BLaER1 treated with 17β-estradiol and CSF1 and Interleukin-3, amounts not matched to agents 10 nM and 100 nM (cell line): ENCODE results near the gene MORC2.

Experiments
- H3K27ac ChIP-seq, 11 experiments: shearing (Covaris generic); formaldehyde crosslinking; 2 replicates each; pipeline ENCODE4 v1.8.1; 2022
- H3K27me3 ChIP-seq, 11 experiments: shearing (Covaris generic); formaldehyde crosslinking; 2 replicates each; pipeline ENCODE4 v1.8.1; 2022
- H3K36me3 ChIP-seq, 11 experiments: shearing (Covaris generic); formaldehyde crosslinking; 2 replicates each; pipeline ENCODE4 v1.8.1; 2022
- H3K4me1 ChIP-seq, 10 experiments: shearing (Covaris generic); formaldehyde crosslinking; 2 replicates each; pipeline ENCODE4 v1.8.1; 2022
- H3K4me2 ChIP-seq, 11 experiments: shearing (Covaris generic); formaldehyde crosslinking; 2 replicates each; pipeline ENCODE4 v1.8.1; 2022
- H3K4me3 ChIP-seq, 10 experiments: shearing (Covaris generic); formaldehyde crosslinking; 2 replicates each; pipeline ENCODE4 v1.8.1; 2022
- H3K9ac ChIP-seq, 11 experiments: shearing (Covaris generic); formaldehyde crosslinking; 2 replicates each; pipeline ENCODE4 v1.8.1; 2022
- H3K9me3 ChIP-seq, 11 experiments: shearing (Covaris generic); formaldehyde crosslinking; replicated peaks in 1 of 11; 2 replicates each; pipeline ENCODE4 v1.8.1; 2022
- H4K20me1 ChIP-seq, 11 experiments: shearing (Covaris generic); formaldehyde crosslinking; 2 replicates each; pipeline ENCODE4 v1.8.1; 2022
- Cebpa-rat ChIP-seq, 11 experiments: shearing (Covaris generic); IDR thresholded peaks; 2 replicates each; pipeline ENCODE4 v1.8.1; 2022

Gene MORC2

DNA sequence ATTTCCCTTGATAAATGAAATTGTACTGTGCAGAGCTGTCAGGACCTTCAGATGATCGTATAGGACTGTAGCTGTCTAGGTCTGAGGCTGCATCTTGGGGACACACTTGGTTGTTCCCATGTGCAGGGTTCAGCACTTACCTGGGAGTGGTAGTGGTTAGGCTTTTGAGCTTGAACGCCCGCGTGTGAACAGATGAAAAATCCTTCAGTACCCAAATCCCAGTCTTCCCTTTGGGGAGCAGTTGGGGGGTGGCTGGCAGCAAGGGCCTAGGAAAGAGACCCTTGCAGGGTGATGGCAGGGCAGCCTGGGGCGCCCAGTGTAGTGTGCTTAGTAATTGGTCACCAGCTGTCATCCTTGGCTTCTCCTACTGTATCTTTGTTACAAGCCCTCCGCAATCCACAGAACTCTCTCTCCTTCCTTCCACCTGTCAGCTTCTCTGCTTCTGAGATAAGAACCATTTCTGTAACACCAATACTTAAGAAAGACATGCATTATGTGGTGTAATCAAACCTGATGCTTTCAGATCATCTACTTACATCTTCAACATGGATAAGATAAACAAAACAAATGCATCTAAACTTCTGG lies 64.6 kb downstream of the MORC2 start:
- H4K20me1 ChIP-seq: no peaks in the 10 kb centered on the region
- peaks cover 0 to 13% (median 9%) of the 10 kb centered on the region in 10 experiments; a peak in 16 of 20 replicates for H3K4me1 ChIP-seq
- H3K27me3 ChIP-seq: no peaks in the 10 kb centered on the region
- H3K9ac ChIP-seq: no peak overlapping the region
- no peak overlapping the region for H3K4me3 ChIP-seq
- peaks cover 12 to 26% (median 17%) of the 10 kb centered on the region in 11 experiments for H3K9me3 ChIP-seq
- H3K4me2 ChIP-seq: no peak overlapping the region
- TF ChIP-seq Cebpa-rat (IDR thresholded peaks at IDR 0.05): no peak
- peaks cover 2 to 26% (median 9%) of the 10 kb centered on the region in 11 experiments; a peak in 17 of 22 replicates for H3K36me3 ChIP-seq
- H3K27ac ChIP-seq: no peak overlapping the region

DNA sequence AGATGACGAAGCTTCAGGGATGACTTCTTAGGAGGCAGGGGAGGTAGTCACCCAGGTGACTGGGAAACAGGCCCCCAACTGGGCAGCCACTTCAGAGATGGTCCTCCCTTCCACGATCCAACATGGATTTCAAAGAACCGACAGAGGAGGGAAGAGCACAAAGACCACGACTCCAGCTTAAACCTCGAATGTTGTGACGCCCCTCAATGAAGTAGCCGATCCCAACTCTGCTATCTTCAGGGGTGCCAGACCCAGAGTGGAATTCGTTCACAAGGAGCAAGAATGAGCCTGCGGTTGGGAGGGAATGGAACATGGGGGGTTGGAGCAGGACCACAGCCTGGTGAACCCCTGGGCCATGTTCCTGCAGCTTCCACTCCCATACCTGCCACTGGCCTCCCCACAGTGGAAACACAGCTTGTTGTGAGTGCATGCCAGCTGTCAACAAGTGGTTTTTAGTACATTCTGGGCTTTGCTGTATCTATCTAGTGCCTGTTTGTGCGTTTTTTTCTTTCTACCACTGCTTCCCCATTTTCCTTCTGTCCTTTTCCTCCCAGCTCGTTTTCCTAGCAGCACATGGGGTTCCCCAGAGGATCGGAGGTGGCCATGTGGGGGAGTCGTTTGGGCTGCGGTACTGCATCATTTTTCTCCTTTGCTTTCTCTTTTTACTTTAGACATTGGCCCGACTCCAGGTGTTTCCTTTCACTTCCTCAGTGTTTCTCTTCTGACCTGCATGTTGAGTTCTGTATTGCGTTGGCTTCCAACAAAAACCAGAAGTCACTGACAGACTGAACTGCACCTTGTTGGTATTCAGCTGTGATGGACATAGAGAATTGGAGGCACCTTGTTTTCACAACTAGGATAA lies 65.8 kb downstream of the MORC2 start:
- no peaks in the 10 kb centered on the region for H3K27me3 ChIP-seq
- peaks cover 4 to 28% (median 16%) of the 10 kb centered on the region in 11 experiments; a peak in 18 of 22 replicates for H3K36me3 ChIP-seq
- peaks cover 0 to 13% (median 9%) of the 10 kb centered on the region in 10 experiments; a peak in 16 of 20 replicates for H3K4me1 ChIP-seq
- H3K4me3 ChIP-seq: no peak overlapping the region
- H3K9me3 ChIP-seq: peaks cover 25 to 39% (median 30%) of the 10 kb centered on the region in 11 experiments
- no peak for TF ChIP-seq Cebpa-rat (IDR thresholded peaks at IDR 0.05)
- H3K4me2 ChIP-seq: peak overlapping the region in 7 of 11 experiments; percentile 5 to 58 (median 30); a peak in 13 of 22 replicates
- H4K20me1 ChIP-seq: no peaks in the 10 kb centered on the region
- no peak overlapping the region for H3K9ac ChIP-seq
- no peak overlapping the region for H3K27ac ChIP-seq

DNA sequence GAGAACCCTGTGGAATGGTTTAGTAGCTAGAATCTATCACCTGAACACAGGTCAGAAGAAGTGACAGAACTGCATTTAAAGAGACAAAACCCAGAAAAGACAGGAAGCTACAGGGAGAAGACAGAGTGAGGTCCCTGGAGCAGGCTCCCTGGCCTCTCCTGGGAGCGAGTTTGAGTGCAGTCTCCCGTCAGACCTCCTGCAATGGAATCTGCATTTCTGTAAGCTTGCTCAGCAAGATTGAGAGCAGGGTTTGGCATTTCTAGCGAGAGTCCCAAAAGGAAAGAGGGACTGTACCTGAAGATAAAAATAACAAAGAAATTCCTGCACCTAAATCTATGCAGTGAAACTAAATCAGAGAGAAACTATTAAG lies 74.2 kb downstream of the MORC2 start:
- no peak overlapping the region for H3K4me3 ChIP-seq
- peak overlapping the region in 3 of 11 experiments; percentile 4 to 33 (median 17); a peak in 6 of 22 replicates for H3K4me2 ChIP-seq
- no peak overlapping the region for H3K27ac ChIP-seq
- no peak overlapping the region for H3K9ac ChIP-seq
- no peaks in the 10 kb centered on the region for H3K27me3 ChIP-seq
- no peak for TF ChIP-seq Cebpa-rat (IDR thresholded peaks at IDR 0.05)
- peaks cover 0 to 42% (median 32%) of the 10 kb centered on the region in 10 experiments; a peak in 17 of 20 replicates for H3K4me1 ChIP-seq
- H4K20me1 ChIP-seq: no peaks in the 10 kb centered on the region
- H3K36me3 ChIP-seq: peaks cover 4 to 12% (median 5%) of the 10 kb centered on the region in 11 experiments; a peak in 18 of 22 replicates
- H3K9me3 ChIP-seq: peaks cover 14 to 20% (median 18%) of the 10 kb centered on the region in 11 experiments

GRCh38 chr22:30893434-30894370 lies 74.9 kb downstream of the MORC2 start:
- Histone ChIP-seq H3K36me3 (peaks cover 0 to 8% (median 0%) of the 10 kb centered on the region in 11 experiments; a peak in 6 of 22 replicates), H3K9ac (no peak overlapping the region), H3K4me1 (peaks cover 0 to 42% (median 32%) of the 10 kb centered on the region in 10 experiments; a peak in 17 of 20 replicates), H4K20me1 (no peaks in the 10 kb centered on the region), H3K4me3 (no peak overlapping the region), H3K27me3 (no peaks in the 10 kb centered on the region), H3K4me2 (peak overlapping the region in 6 of 11 experiments; percentile 4 to 33 (median 17); a peak in 10 of 22 replicates), H3K9me3 (peaks cover 8 to 14% (median 11%) of the 10 kb centered on the region in 11 experiments; a peak in 19 of 22 replicates), H3K27ac (no peak overlapping the region)
- TF ChIP-seq Cebpa-rat (IDR thresholded peaks at IDR 0.05): no peak

- Histone ChIP-seq H3K27me3 (no peaks in the 10 kb centered on the region), H3K27ac (no peak overlapping the region), H3K36me3 (peaks cover 0 to 8% (median 0%) of the 10 kb centered on the region in 11 experiments; a peak in 2 of 22 replicates), H3K4me3 (no peak overlapping the region), H3K4me1 (peaks cover 0 to 42% (median 32%) of the 10 kb centered on the region in 10 experiments; a peak in 17 of 20 replicates), H4K20me1 (no peaks in the 10 kb centered on the region), H3K4me2 (peak overlapping the region in 4 of 11 experiments; percentile 33 to 64 (median 62); a peak in 6 of 22 replicates), H3K9ac (no peak overlapping the region), H3K9me3 (peaks cover 0 to 5% (median 2%) of the 10 kb centered on the region in 11 experiments; a peak in 7 of 22 replicates)
- TF ChIP-seq Cebpa-rat (IDR thresholded peaks at IDR 0.05): no peak
Measured at GRCh38 chr22:30892731-30893221, 75.8 kb downstream of the MORC2 start.

- no peak for TF ChIP-seq Cebpa-rat (IDR thresholded peaks at IDR 0.05)
Measured at GRCh38 chr22:30892286-30892685, 76.3 kb downstream of the MORC2 start.

GRCh38 chr22:30891781-30892180 lies 76.8 kb downstream of the MORC2 start:
- Histone ChIP-seq H3K4me2 (peak overlapping the region in 9 of 11 experiments; percentile 35 to 68 (median 59); a peak in 17 of 22 replicates), H4K20me1 (no peaks in the 10 kb centered on the region), H3K4me3 (no peak overlapping the region), H3K27me3 (no peaks in the 10 kb centered on the region), H3K9ac (peak overlapping the region in 1 of 11 experiments; percentile 37; a peak in 2 of 22 replicates), H3K9me3 (no peaks in the 10 kb centered on the region), H3K36me3 (peaks cover 0 to 8% (median 0%) of the 10 kb centered on the region in 11 experiments; a peak in 2 of 22 replicates), H3K27ac (peak overlapping the region in 2 of 11 experiments; percentile 28 to 31; a peak in 3 of 22 replicates), H3K4me1 (peaks cover 0 to 42% (median 32%) of the 10 kb centered on the region in 10 experiments; a peak in 17 of 20 replicates)
- TF ChIP-seq Cebpa-rat (IDR thresholded peaks at IDR 0.05): no peak

More at GRCh38 chr22:30892286-30892685, 76.3 kb downstream of the MORC2 start:
- no peak overlapping the region for H3K4me3 ChIP-seq
- H3K9ac ChIP-seq: peak overlapping the region in 1 of 11 experiments; percentile 37; a peak in 1 of 22 replicates
- H3K4me2 ChIP-seq: peak overlapping the region in 9 of 11 experiments; percentile 35 to 68 (median 59); a peak in 15 of 22 replicates
- no peaks in the 10 kb centered on the region for H3K9me3 ChIP-seq
- peak overlapping the region in 1 of 11 experiments; percentile 28; a peak in 1 of 22 replicates for H3K27ac ChIP-seq
- H4K20me1 ChIP-seq: no peaks in the 10 kb centered on the region
- peaks cover 0 to 8% (median 0%) of the 10 kb centered on the region in 11 experiments; a peak in 2 of 22 replicates for H3K36me3 ChIP-seq
- peaks cover 0 to 42% (median 32%) of the 10 kb centered on the region in 10 experiments; a peak in 17 of 20 replicates for H3K4me1 ChIP-seq
- H3K27me3 ChIP-seq: no peaks in the 10 kb centered on the region

GRCh38 chr22:30891443-30891755 lies 77.2 kb downstream of the MORC2 start:
- Histone ChIP-seq H3K27me3 (no peaks in the 10 kb centered on the region), H3K9me3 (no peaks in the 10 kb centered on the region), H3K4me1 (peaks cover 0 to 42% (median 32%) of the 10 kb centered on the region in 10 experiments; a peak in 17 of 20 replicates), H4K20me1 (no peaks in the 10 kb centered on the region), H3K4me3 (no peak overlapping the region), H3K36me3 (peaks cover 0 to 8% (median 0%) of the 10 kb centered on the region in 11 experiments; a peak in 2 of 22 replicates), H3K4me2 (peak overlapping the region in 9 of 11 experiments; percentile 35 to 68 (median 59); a peak in 15 of 22 replicates), H3K9ac (peak overlapping the region in 1 of 11 experiments; percentile 37; a peak in 2 of 22 replicates), H3K27ac (peak overlapping the region in 1 of 11 experiments; percentile 31; a peak in 2 of 22 replicates)
- no peak for TF ChIP-seq Cebpa-rat (IDR thresholded peaks at IDR 0.05)
